ENCODE data around the gene ATG13.

Gene ATG13

GRCh38 chr11:46696212-46696558 lies 78.8 kb downstream of the ATG13 start:
- peaks cover 23% of the 10 kb centered on the region for H3K36me3 ChIP-seq (ENCODE audit: low read depth)
- ATAC-seq (ENCODE audit: low read depth) = no peak
- TF ChIP-seq CTCF (IDR thresholded peaks at IDR 0.05; ENCODE audit: poor library complexity, severe bottlenecking) = no peak

GRCh38 chr11:46697303-46697702 lies 80.0 kb downstream of the ATG13 start:
- Histone ChIP-seq H3K27me3 (ENCODE audit: insufficient read depth, poor library complexity, severe bottlenecking) (no peaks in the 10 kb centered on the region), H3K9me3 (ENCODE audit: severe bottlenecking) (no peaks in the 10 kb centered on the region), H3K4me3 (ENCODE audit: severe bottlenecking) (no peak overlapping the region), H3K4me1 (ENCODE audit: insufficient read depth, poor library complexity, severe bottlenecking) (no peaks in the 10 kb centered on the region), H3K27ac (ENCODE audit: poor library complexity, severe bottlenecking) (no peak overlapping the region), H3K36me3 (ENCODE audit: low read depth) (peaks cover 34% of the 10 kb centered on the region)
- ATAC-seq (ENCODE audit: low read depth) = no peak
- TF ChIP-seq CTCF (IDR thresholded peaks at IDR 0.05; ENCODE audit: poor library complexity, severe bottlenecking) = no peak
- no peak for DNase-seq (ENCODE audit: low spot score)

More at GRCh38 chr11:46696212-46696558, 78.8 kb downstream of the ATG13 start:
- no peak overlapping the region for H3K27ac ChIP-seq (ENCODE audit: poor library complexity, severe bottlenecking)
- no peaks in the 10 kb centered on the region for H3K27me3 ChIP-seq (ENCODE audit: insufficient read depth, poor library complexity, severe bottlenecking)
- no peak for DNase-seq (ENCODE audit: low spot score)
- H3K4me1 ChIP-seq (ENCODE audit: insufficient read depth, poor library complexity, severe bottlenecking) = no peaks in the 10 kb centered on the region
- H3K4me3 ChIP-seq (ENCODE audit: severe bottlenecking) = no peak overlapping the region
- H3K9me3 ChIP-seq (ENCODE audit: severe bottlenecking) = no peaks in the 10 kb centered on the region

- ATAC-seq (ENCODE audit: low read depth) (no peak), DNase-seq (ENCODE audit: low spot score) (no peak)
- H3K9me3 ChIP-seq (ENCODE audit: severe bottlenecking) = no peaks in the 10 kb centered on the region
- peaks cover 38% of the 10 kb centered on the region for H3K36me3 ChIP-seq (ENCODE audit: low read depth)
- no peak overlapping the region for H3K27ac ChIP-seq (ENCODE audit: poor library complexity, severe bottlenecking)
- H3K4me1 ChIP-seq (ENCODE audit: insufficient read depth, poor library complexity, severe bottlenecking) = no peaks in the 10 kb centered on the region
- no peak for TF ChIP-seq CTCF (IDR thresholded peaks at IDR 0.05; ENCODE audit: poor library complexity, severe bottlenecking)
- H3K4me3 ChIP-seq (ENCODE audit: severe bottlenecking) = no peak overlapping the region
- no peaks in the 10 kb centered on the region for H3K27me3 ChIP-seq (ENCODE audit: insufficient read depth, poor library complexity, severe bottlenecking)
Observed at GRCh38 chr11:46697723-46698122, 80.4 kb downstream of the ATG13 start.

GRCh38 chr11:46698597-46698996 lies 81.2 kb downstream of the ATG13 start:
- peaks cover 46% of the 10 kb centered on the region for H3K36me3 ChIP-seq (ENCODE audit: low read depth)
- no peaks in the 10 kb centered on the region for H3K27me3 ChIP-seq (ENCODE audit: insufficient read depth, poor library complexity, severe bottlenecking)
- no peaks in the 10 kb centered on the region for H3K9me3 ChIP-seq (ENCODE audit: severe bottlenecking)
- no peak for TF ChIP-seq CTCF (IDR thresholded peaks at IDR 0.05; ENCODE audit: poor library complexity, severe bottlenecking)
- H3K4me1 ChIP-seq (ENCODE audit: insufficient read depth, poor library complexity, severe bottlenecking) = no peaks in the 10 kb centered on the region
- no peak overlapping the region for H3K27ac ChIP-seq (ENCODE audit: poor library complexity, severe bottlenecking)
- ATAC-seq (ENCODE audit: low read depth) = no peak
- no peak for DNase-seq (ENCODE audit: low spot score)
- no peak overlapping the region for H3K4me3 ChIP-seq (ENCODE audit: severe bottlenecking)

GRCh38 chr11:46700241-46701077 lies 83.1 kb downstream of the ATG13 start, which contains the start of the genes ARHGAP1 and ZNF408:
Gene ARHGAP1 (minus strand): TSS chr11:46700619. CDS start chr11:46696107, 4,512 bp downstream.
Gene ZNF408 (plus strand): TSS chr11:46701031. CDS start chr11:46701048, 17 bp downstream.
- H3K4me3 ChIP-seq (ENCODE audit: severe bottlenecking) = peak within 1 kb of the TSS; percentile 76
- DNase-seq (ENCODE audit: low spot score) = peak; percentile 99
- peak; percentile 94 for ATAC-seq (ENCODE audit: low read depth)
- no peaks in the 10 kb centered on the region for H3K4me1 ChIP-seq (ENCODE audit: insufficient read depth, poor library complexity, severe bottlenecking)
- H3K36me3 ChIP-seq (ENCODE audit: low read depth) = peaks cover 37% of the 10 kb centered on the region
- H3K27me3 ChIP-seq (ENCODE audit: insufficient read depth, poor library complexity, severe bottlenecking) = no peaks in the 10 kb centered on the region
- TF ChIP-seq CTCF (IDR thresholded peaks at IDR 0.05; ENCODE audit: poor library complexity, severe bottlenecking) = no peak
- peak within 1 kb of the TSS; percentile 67 for H3K27ac ChIP-seq (ENCODE audit: poor library complexity, severe bottlenecking)
- H3K9me3 ChIP-seq (ENCODE audit: severe bottlenecking) = no peaks in the 10 kb centered on the region
